CD4-positive, alpha-beta T cell (primary cell): ENCODE results near the gene PABPN1. TPM values are rescaled to one million over a fixed set of nuclear protein-coding genes. Genes with fewer than 3 reads are reported as not detected.

Experiments
- ATAC-seq: fragments of 200-7000 bp; cut with Tn5 transposase; one replicate; pipeline ENCODE4 v1.10.0; 2022; ENCODE audit warnings: mild to moderate bottlenecking; ENCODE audit not compliant: poor library complexity
- CTCF ChIA-PET: fragments of 350-600 bp; sonication (Branson Sonifier 250); formaldehyde crosslinking; loops from one replicate; lab custom pipeline; 2021; ENCODE audit warnings: antibody characterized with exemption, inconsistent platforms; lab: Charles Lee
- POLR2A ChIA-PET: fragments of 350-600 bp; sonication (Branson Sonifier 250); formaldehyde crosslinking; loops from one replicate; lab custom pipeline; 2021; ENCODE audit warnings: antibody characterized with exemption, inconsistent platforms; lab: Charles Lee
- DNase-seq, 14 experiments: peaks; one replicate each; pipeline ENCODE4 v3.0.0-alpha.2; 2013 to 2020; ENCODE audit warnings: mixed read lengths in 2 of 14
- H3K27ac ChIP-seq, 2 donors: one replicate each; pipeline versions ENCODE4 v1.5.1 to v1.7.0; 2013; ENCODE audit warnings: low read length in 2 of 2, low read depth in 1 of 2, mild to moderate bottlenecking in 1 of 2
- H3K27me3 ChIP-seq, 2 experiments: 1 replicate in 1 of 2; 2 replicates in 1 of 2; pipeline versions ENCODE4 v1.6.1 to v1.7.0; 2013; ENCODE audit warnings: low read length in 2 of 2, control low read depth in 1 of 2, mild to moderate bottlenecking in 1 of 2, moderate library complexity in 1 of 2; ENCODE audit not compliant: insufficient read depth in 2 of 2, control insufficient read depth in 1 of 2
- H3K36me3 ChIP-seq: one replicate; pipeline ENCODE4 v1.6.1; 2013; ENCODE audit warnings: low read length, control low read depth; ENCODE audit not compliant: insufficient read depth
- H3K4me1 ChIP-seq: one replicate; pipeline ENCODE4 v1.6.1; 2013; ENCODE audit warnings: low read length, control low read depth; ENCODE audit not compliant: insufficient read depth
- H3K4me3 ChIP-seq: one replicate; pipeline ENCODE4 v1.5.1; 2013; ENCODE audit warnings: mild to moderate bottlenecking, low read length, moderate library complexity
- H3K9me3 ChIP-seq, 2 experiments: 1 replicate in 1 of 2; 2 replicates in 1 of 2; pipeline versions ENCODE4 v1.6.1 to v1.7.0; 2013; ENCODE audit warnings: low read length in 2 of 2, mild to moderate bottlenecking in 2 of 2, control low read depth in 1 of 2, moderate library complexity in 1 of 2; ENCODE audit not compliant: control insufficient read depth in 1 of 2, insufficient read depth in 1 of 2
- H3K27ac Mint-ChIP-seq: one replicate; pipeline ENCODE4 v1.8.0; 2020; ENCODE audit warnings: mixed read lengths
- H3K27me3 Mint-ChIP-seq: one replicate; pipeline ENCODE4 v1.8.0; 2021; ENCODE audit warnings: mixed read lengths
- H3K36me3 Mint-ChIP-seq: one replicate; pipeline ENCODE4 v1.8.0; 2021; ENCODE audit warnings: low read depth, mixed read lengths
- H3K4me1 Mint-ChIP-seq: one replicate; pipeline ENCODE4 v1.8.0; 2021; ENCODE audit warnings: low read depth, mixed read lengths
- H3K4me3 Mint-ChIP-seq: one replicate; pipeline ENCODE4 v1.8.0; 2020; ENCODE audit warnings: mild to moderate bottlenecking, mixed read lengths
- H3K9me3 Mint-ChIP-seq: one replicate; pipeline ENCODE4 v1.8.0; 2020; ENCODE audit warnings: mixed read lengths
- intact Hi-C, 2 experiments: fragments of 100-400 bp; cut with DNase I in 1 of 2; cut with micrococcal nuclease in 1 of 2; formaldehyde crosslinking; loops; one replicate each; pipeline versions ENCODE4 v1.15.1 to v1.9.0; 2023 to 2025; cut with DNase I, micrococcal nuclease
- total RNA-seq, 174 experiments: library from RNA in 2 of 174; stranded (reverse) in 2 of 174; gene quantifications; one replicate each; pipeline ENCODE4 v1.2.3 and lab custom pipeline; 2021 to 2026
- TF ChIP-seq, protein P1 (sequence below): fragments of 200-600 bp; IDR thresholded peaks from one replicate; pipeline ENCODE4 v1.8.0; 2022; ENCODE audit warnings: antibody characterized with exemption, mild to moderate bottlenecking

PABPN1 gene
- total RNA-seq, 2 experiments from 2014 or later, result 188 to 195 TPM

GRCh38 chr14:23321572-23322547 lies 603 bp downstream of the PABPN1 start:
- H3K4me1 ChIP-seq, result peaks cover 29% of the 10 kb centered on the region
- TF ChIP-seq, protein P1, sequence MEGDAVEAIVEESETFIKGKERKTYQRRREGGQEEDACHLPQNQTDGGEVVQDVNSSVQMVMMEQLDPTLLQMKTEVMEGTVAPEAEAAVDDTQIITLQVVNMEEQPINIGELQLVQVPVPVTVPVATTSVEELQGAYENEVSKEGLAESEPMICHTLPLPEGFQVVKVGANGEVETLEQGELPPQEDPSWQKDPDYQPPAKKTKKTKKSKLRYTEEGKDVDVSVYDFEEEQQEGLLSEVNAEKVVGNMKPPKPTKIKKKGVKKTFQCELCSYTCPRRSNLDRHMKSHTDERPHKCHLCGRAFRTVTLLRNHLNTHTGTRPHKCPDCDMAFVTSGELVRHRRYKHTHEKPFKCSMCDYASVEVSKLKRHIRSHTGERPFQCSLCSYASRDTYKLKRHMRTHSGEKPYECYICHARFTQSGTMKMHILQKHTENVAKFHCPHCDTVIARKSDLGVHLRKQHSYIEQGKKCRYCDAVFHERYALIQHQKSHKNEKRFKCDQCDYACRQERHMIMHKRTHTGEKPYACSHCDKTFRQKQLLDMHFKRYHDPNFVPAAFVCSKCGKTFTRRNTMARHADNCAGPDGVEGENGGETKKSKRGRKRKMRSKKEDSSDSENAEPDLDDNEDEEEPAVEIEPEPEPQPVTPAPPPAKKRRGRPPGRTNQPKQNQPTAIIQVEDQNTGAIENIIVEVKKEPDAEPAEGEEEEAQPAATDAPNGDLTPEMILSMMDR, result no peak
- Mint-ChIP-seq H3K4me1 (peaks cover 35% of the 10 kb centered on the region), H3K27me3 (no peaks in the 10 kb centered on the region), H3K4me3 (peak overlapping the region; percentile 92), H3K36me3 (peaks cover 50% of the 10 kb centered on the region), H3K9me3 (no peaks in the 10 kb centered on the region), H3K27ac (peak overlapping the region; percentile 92)
- DNase-seq, result peak in 11 of 14 experiments; percentile 8 to 69 (median 35)
- ChIA-PET CTCF (interaction anchor here (0.7 to 4.1 kb wide), 10 partner anchors 20 to 894 kb away, joined by 3 to 66 read pairs (median 4); partner anchors contain the start of genes HOMEZ, MDP1 and PPP1R3E), POLR2A (interaction anchor here (0.6 to 7.0 kb wide), 36 partner anchors 14 to 1120 kb away, joined by 3 to 455 read pairs (median 4); partner anchors contain the start of genes ACIN1, AP1G2, BCL2L2 and C14orf119)
- H3K27ac ChIP-seq, result peak overlapping the region; percentile 70 to 89
- no peaks in the 10 kb centered on the region for H3K9me3 ChIP-seq
- intact Hi-C loops, result loop anchor here (1.0 to 10.0 kb wide), 9 partner anchors 20 to 397 kb away; partner anchors contain the start of genes HOMEZ (in 2 of the 2), ACIN1 (in 1 of the 2), C14orf119 (in 1 of the 2) and NGDN (in 1 of the 2)
- H3K27me3 ChIP-seq, result no peaks in the 10 kb centered on the region
- no peak for ATAC-seq
- H3K36me3 ChIP-seq, result peaks cover 32% of the 10 kb centered on the region
- H3K4me3 ChIP-seq, result peak overlapping the region; percentile 87

DNA sequence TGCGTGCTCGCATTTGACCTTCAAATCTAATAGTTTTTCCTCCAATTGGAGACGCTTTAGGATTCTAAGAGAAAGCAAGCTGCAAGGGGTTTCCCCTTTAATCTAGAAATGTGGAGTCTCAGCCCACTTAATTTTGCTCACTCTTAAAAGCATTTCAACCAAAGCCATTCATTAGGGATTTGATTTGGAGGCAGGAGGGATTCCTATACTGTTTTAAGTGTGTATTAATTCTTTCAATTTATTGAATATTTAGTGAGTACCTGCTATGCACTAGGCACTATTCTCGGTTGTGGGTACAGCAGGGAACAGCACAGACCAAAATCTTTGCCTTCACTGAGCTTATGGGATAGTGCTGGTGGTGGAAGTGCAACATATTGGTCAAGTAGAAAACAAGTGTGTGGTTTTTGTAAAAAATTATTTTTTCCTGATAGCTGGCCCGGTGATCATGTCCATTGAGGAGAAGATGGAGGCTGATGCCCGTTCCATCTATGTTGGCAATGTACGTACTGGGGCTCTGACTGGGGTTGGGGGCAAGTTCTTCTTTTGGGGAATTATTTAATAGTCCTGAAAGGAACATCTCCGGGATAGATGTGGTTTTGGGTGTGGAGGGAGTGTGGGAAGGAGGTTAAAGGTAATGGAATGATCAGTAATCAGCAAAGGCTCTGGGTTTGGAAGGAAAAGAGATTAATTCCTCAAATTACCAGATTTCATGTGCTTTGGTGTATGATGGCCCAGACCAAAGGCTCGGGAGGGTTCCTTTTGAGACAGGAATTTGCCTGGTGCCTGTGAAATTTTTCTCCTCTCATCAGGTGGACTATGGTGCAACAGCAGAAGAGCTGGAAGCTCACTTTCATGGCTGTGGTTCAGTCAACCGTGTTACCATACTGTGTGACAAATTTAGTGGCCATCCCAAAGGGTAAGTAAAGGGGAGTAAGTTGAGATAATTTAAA lies 1.6 kb downstream of the PABPN1 start:
- H3K36me3 ChIP-seq, result peaks cover 32% of the 10 kb centered on the region

More for the DNA sequence above, 1.6 kb downstream of the PABPN1 start:
- ATAC-seq (no peak), DNase-seq (no peak)
- H3K4me1 ChIP-seq, result peaks cover 32% of the 10 kb centered on the region
- H3K27ac ChIP-seq, result peak overlapping the region in 1 of 2 donors; percentile 70
- Mint-ChIP-seq H3K27me3 (no peaks in the 10 kb centered on the region), H3K4me1 (peaks cover 36% of the 10 kb centered on the region), H3K4me3 (peak overlapping the region; percentile 92), H3K36me3 (peaks cover 50% of the 10 kb centered on the region), H3K27ac (peak overlapping the region; percentile 92), H3K9me3 (no peaks in the 10 kb centered on the region)
- TF ChIP-seq, protein P1, result no peak
- ChIA-PET POLR2A (interaction anchor here (1.0 to 7.0 kb wide), 10 partner anchors 13 to 838 kb away, joined by 3 to 455 read pairs (median 17); partner anchors contain the start of genes ACIN1, BCL2L2, C14orf119 and CEBPE), CTCF (interaction anchor here (1.1 to 4.1 kb wide), 3 partner anchors 21 to 57 kb away, joined by 4 to 66 read pairs (median 5); partner anchors contain the start of gene PPP1R3E)
- no peaks in the 10 kb centered on the region for H3K9me3 ChIP-seq
- no peaks in the 10 kb centered on the region for H3K27me3 ChIP-seq
- intact Hi-C loops, result loop anchor here (5.0 to 10.0 kb wide), 6 partner anchors 36 to 398 kb away; partner anchors contain the start of genes HOMEZ (in 2 of the 2), ACIN1 (in 1 of the 2), C14orf119 (in 1 of the 2) and PRMT5 (in 1 of the 2)
- peak overlapping the region; percentile 87 for H3K4me3 ChIP-seq
